Vagina (tissue), 2 donors: ENCODE measurements around the gene SPRED3. TPM values are rescaled to one million over a fixed set of nuclear protein-coding genes. Genes with fewer than 3 reads are reported as not detected.
A peak's percentile ranks its signal among the peaks of the same experiment; 100 is the strongest.

Experiments used
- DNase-seq, 2 donors: peaks; one replicate each; pipeline ENCODE4 v3.0.0-alpha.2; 2017; ENCODE audit errors: extremely low spot score in 2 of 2
- H3K27ac ChIP-seq: fragments of 200-600 bp; sonication (generic); one replicate; pipeline ENCODE4 v1.5.1; 2019
- H3K27me3 ChIP-seq: fragments of 200-600 bp; sonication (generic); one replicate; pipeline ENCODE4 v1.5.1; 2019
- H3K36me3 ChIP-seq, 2 donors: fragments of 200-600 bp; sonication (generic); one replicate each; pipeline ENCODE4 v1.5.1; 2017 to 2019
- H3K4me1 ChIP-seq: fragments of 200-600 bp; sonication (generic); one replicate; pipeline ENCODE4 v1.5.1; 2019
- H3K4me3 ChIP-seq, 2 donors: fragments of 200-600 bp; sonication (generic); 1 replicate in 1 of 2; 2 replicates in 1 of 2; pipeline ENCODE4 v1.5.1; 2016 to 2019
- H3K9me3 ChIP-seq: fragments of 200-600 bp; sonication (generic); one replicate; pipeline ENCODE4 v1.5.1; 2019
- CTCF ChIP-seq, 3 experiments: fragments of 450-650 bp in 2 of 3; fragments of 200-600 bp in 1 of 3; sonication (generic) in 1 of 3; IDR thresholded peaks; one replicate each; pipeline ENCODE4 v1.5.1; 2017 to 2019; ENCODE audit warnings: antibody characterized with exemption in 3 of 3, mild to moderate bottlenecking in 2 of 3, moderate library complexity in 2 of 3
- POLR2A ChIP-seq, 2 donors: fragments of 450-650 bp; IDR thresholded peaks; one replicate each; pipeline ENCODE4 v1.6.1; 2017; ENCODE audit warnings: antibody characterized with exemption in 2 of 2, mild to moderate bottlenecking in 2 of 2, moderate library complexity in 2 of 2
- POLR2AphosphoS5 ChIP-seq, 2 donors: sonication (generic); formaldehyde crosslinking; IDR thresholded peaks; one replicate each; pipeline ENCODE4 v1.9.0; 2017; ENCODE audit warnings: antibody characterized with exemption in 2 of 2, mild to moderate bottlenecking in 2 of 2, low read depth in 1 of 2; ENCODE audit not compliant: insufficient read depth in 1 of 2
- intact Hi-C: fragments of 100-400 bp; cut with DNase I; formaldehyde crosslinking; loops from one replicate; pipeline ENCODE4 v1.15.1; 2023
- total RNA-seq: library from RNA; depleted of rRNA; stranded (reverse); fragments of >200 nt; gene quantifications from one replicate; pipeline ENCODE4 v1.2.3, GENCODE V29; 2016

The SPRED3 gene
- total RNA-seq, 1 donor from 2014 or later = 0.49 TPM

GRCh38 chr19:38417146-38417543, 28.6 kb downstream of the SPRED3 start:
- no peak overlapping the region for H3K4me3 ChIP-seq
- no peak overlapping the region for H3K27ac ChIP-seq
- intact Hi-C loops = no loop called here
- H3K36me3 ChIP-seq = no peaks in the 10 kb centered on the region
- no peak for DNase-seq
- no peaks in the 10 kb centered on the region for H3K9me3 ChIP-seq
- peaks cover 12% of the 10 kb centered on the region for H3K4me1 ChIP-seq
- TF ChIP-seq CTCF (IDR thresholded peaks at IDR 0.05) = no peak
- no peak for TF ChIP-seq POLR2A (IDR thresholded peaks at IDR 0.05)
- no peak for TF ChIP-seq POLR2AphosphoS5 (IDR thresholded peaks at IDR 0.05; ENCODE audit: insufficient read depth in 1 of 2, low read depth in 1 of 2)
- H3K27me3 ChIP-seq = no peaks in the 10 kb centered on the region

GRCh38 chr19:38417544-38418506, 29.3 kb downstream of the SPRED3 start:
- H3K27me3 ChIP-seq = no peaks in the 10 kb centered on the region

GRCh38 chr19:38420935-38421334, 32.4 kb downstream of the SPRED3 start:
- no peaks in the 10 kb centered on the region for H3K27me3 ChIP-seq
- no peak overlapping the region for H3K27ac ChIP-seq
- H3K4me1 ChIP-seq = peaks cover 12% of the 10 kb centered on the region
- no peaks in the 10 kb centered on the region for H3K9me3 ChIP-seq
- no peak for DNase-seq
- H3K36me3 ChIP-seq = no peaks in the 10 kb centered on the region
- H3K4me3 ChIP-seq = no peak overlapping the region
- TF ChIP-seq CTCF (IDR thresholded peaks at IDR 0.05) (no peak), POLR2AphosphoS5 (IDR thresholded peaks at IDR 0.05; ENCODE audit: insufficient read depth in 1 of 2, low read depth in 1 of 2) (no peak), POLR2A (IDR thresholded peaks at IDR 0.05) (no peak)
- intact Hi-C loops = no loop called here

More at GRCh38 chr19:38417544-38418506, 29.3 kb downstream of the SPRED3 start:
- intact Hi-C loops = no loop called here
- peaks cover 12% of the 10 kb centered on the region for H3K4me1 ChIP-seq
- no peaks in the 10 kb centered on the region for H3K9me3 ChIP-seq
- TF ChIP-seq CTCF (IDR thresholded peaks at IDR 0.05) = no peak
- no peak for TF ChIP-seq POLR2A (IDR thresholded peaks at IDR 0.05)
- no peak for TF ChIP-seq POLR2AphosphoS5 (IDR thresholded peaks at IDR 0.05; ENCODE audit: insufficient read depth in 1 of 2, low read depth in 1 of 2)
- no peaks in the 10 kb centered on the region for H3K36me3 ChIP-seq
- no peak for DNase-seq
- peak overlapping the region; percentile 19 to 26 for H3K4me3 ChIP-seq
- H3K27ac ChIP-seq = no peak overlapping the region

- no peaks in the 10 kb centered on the region for H3K27me3 ChIP-seq
- intact Hi-C loops = no loop called here
- DNase-seq = no peak
- no peak overlapping the region for H3K4me3 ChIP-seq
- H3K27ac ChIP-seq = no peak overlapping the region
- TF ChIP-seq POLR2AphosphoS5 (IDR thresholded peaks at IDR 0.05; ENCODE audit: insufficient read depth in 1 of 2, low read depth in 1 of 2) = no peak
- TF ChIP-seq CTCF (IDR thresholded peaks at IDR 0.05) = no peak
- no peak for TF ChIP-seq POLR2A (IDR thresholded peaks at IDR 0.05)
- no peaks in the 10 kb centered on the region for H3K36me3 ChIP-seq
- no peaks in the 10 kb centered on the region for H3K9me3 ChIP-seq
- H3K4me1 ChIP-seq = peaks cover 12% of the 10 kb centered on the region
These were observed 33.4 kb downstream of the SPRED3 start for GRCh38 chr19:38421856-38422255.

DNA sequence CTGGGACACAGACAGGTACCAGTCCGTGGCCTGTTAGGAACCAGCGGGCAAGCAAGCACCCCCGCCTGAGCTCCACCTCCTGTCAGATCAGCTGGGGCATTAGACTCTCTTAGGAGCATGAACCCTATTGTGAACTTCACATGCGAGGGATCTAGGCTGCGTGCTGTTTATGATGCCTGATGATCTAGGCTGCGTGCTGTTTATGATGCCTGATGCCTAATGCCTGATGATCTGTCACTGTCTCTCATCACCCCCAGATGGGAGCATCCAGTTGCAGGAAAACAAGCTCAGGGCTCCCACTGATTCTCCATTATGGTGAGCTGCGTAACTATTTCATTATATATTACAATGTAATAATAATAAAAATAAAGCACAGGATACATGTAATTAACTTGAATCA, 33.9 kb downstream of the SPRED3 start:
- TF ChIP-seq POLR2AphosphoS5 (IDR thresholded peaks at IDR 0.05; ENCODE audit: insufficient read depth in 1 of 2, low read depth in 1 of 2) = no peak
- no peak for TF ChIP-seq POLR2A (IDR thresholded peaks at IDR 0.05)
- TF ChIP-seq CTCF (IDR thresholded peaks at IDR 0.05) = no peak
- intact Hi-C loops = no loop called here
- H3K4me1 ChIP-seq = peaks cover 11% of the 10 kb centered on the region

More for the DNA sequence above, 33.9 kb downstream of the SPRED3 start:
- Histone ChIP-seq H3K4me3 (no peak overlapping the region), H3K9me3 (no peaks in the 10 kb centered on the region), H3K27ac (no peak overlapping the region), H3K36me3 (no peaks in the 10 kb centered on the region), H3K27me3 (no peaks in the 10 kb centered on the region)
- DNase-seq = no peak
